ENCODE results near the gene STC2. TPM values are rescaled to one million over a fixed set of nuclear protein-coding genes. Genes with fewer than 3 reads are reported as not detected.

The STC2 gene
- total RNA-seq, 2 donors from 2014 or later = not detected

DNA sequence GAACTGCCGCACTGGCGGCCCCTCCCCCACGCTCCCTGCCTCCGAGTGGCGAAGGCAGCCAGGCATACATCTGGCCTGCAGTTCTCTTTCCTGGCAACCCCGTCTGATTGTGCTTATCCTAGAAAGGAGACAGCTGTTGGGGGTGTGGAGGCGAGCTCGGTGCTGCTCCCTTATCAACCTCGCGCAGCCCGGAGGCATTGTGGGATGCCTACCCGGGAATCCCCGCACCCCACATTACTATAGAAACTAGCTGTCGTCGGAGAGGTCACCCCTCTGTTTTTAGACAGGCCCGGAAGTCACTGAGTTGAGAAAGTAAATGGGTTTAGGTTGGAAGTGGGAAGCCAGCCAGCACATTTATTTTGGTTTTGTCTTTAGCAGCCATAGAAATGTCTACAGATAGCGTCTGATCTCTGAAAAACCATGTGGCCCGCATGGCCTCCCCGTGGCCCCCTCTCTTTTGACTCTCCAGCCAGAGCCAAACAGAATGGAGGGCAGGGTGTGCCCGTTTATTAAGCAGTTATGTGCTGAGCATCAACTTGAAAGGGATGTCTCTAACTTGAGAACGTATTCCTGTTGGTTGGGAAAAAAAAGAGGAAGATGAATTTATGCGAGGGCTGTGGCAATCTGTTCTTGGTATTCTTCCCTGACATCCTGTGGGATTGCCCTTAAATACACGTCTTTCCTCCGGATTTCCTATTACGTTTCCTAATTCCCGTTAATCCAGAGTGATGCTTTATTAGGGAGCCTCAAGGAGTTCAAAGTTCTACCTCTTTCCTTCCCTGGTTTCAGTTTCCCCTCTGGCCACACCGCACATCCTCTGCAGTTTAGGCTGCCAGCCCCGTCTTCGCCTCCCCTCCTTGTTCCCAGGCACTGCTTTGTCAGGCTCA lies 3.9 kb downstream of the STC2 start:
- DNase-seq (no peak), ATAC-seq (no peak)
- Mint-ChIP-seq H3K4me3 (no peak overlapping the region), H3K4me1 (peaks cover 28% of the 10 kb centered on the region), H3K36me3 (ENCODE audit: low read depth) (peaks cover 8% of the 10 kb centered on the region), H3K27me3 (peaks cover 79% of the 10 kb centered on the region), H3K27ac (peak overlapping the region; percentile 56)
- H3K9me3 ChIP-seq (ENCODE audit: control insufficient read depth, low read length, poor library complexity, severe bottlenecking) = no peaks in the 10 kb centered on the region

DNA sequence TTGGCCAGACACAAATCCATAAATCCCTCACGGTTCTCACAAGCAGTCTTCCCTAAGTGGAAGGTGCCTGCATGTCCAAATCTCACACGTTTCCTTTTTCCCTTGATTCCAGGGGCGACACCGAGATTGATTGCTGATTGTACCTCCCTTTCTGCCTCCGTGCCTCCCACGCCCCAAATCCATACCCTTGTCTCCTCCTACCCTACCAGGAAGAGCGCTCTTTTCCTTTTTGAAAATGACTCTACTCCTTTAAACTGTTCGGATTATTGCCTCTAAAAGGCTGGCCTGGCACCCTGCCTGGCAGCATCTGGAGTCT lies 4.5 kb downstream of the STC2 start:
- Mint-ChIP-seq H3K27me3 (peaks cover 80% of the 10 kb centered on the region), H3K4me1 (peaks cover 25% of the 10 kb centered on the region), H3K36me3 (ENCODE audit: low read depth) (peaks cover 8% of the 10 kb centered on the region), H3K4me3 (no peak overlapping the region), H3K27ac (peak overlapping the region; percentile 56)
- ATAC-seq (no peak), DNase-seq (no peak)
- no peaks in the 10 kb centered on the region for H3K9me3 ChIP-seq (ENCODE audit: control insufficient read depth, low read length, poor library complexity, severe bottlenecking)

- no peaks in the 10 kb centered on the region for H3K9me3 ChIP-seq (ENCODE audit: control insufficient read depth, low read length, poor library complexity, severe bottlenecking)
- Mint-ChIP-seq H3K4me1 (peaks cover 20% of the 10 kb centered on the region), H3K27me3 (peaks cover 80% of the 10 kb centered on the region), H3K4me3 (no peak overlapping the region), H3K36me3 (ENCODE audit: low read depth) (peaks cover 5% of the 10 kb centered on the region), H3K27ac (no peak overlapping the region)
- no peak for ATAC-seq
- DNase-seq = no peak
Observed at GRCh38 chr5:173323106-173323798, 5.0 kb downstream of the STC2 start.

DNA sequence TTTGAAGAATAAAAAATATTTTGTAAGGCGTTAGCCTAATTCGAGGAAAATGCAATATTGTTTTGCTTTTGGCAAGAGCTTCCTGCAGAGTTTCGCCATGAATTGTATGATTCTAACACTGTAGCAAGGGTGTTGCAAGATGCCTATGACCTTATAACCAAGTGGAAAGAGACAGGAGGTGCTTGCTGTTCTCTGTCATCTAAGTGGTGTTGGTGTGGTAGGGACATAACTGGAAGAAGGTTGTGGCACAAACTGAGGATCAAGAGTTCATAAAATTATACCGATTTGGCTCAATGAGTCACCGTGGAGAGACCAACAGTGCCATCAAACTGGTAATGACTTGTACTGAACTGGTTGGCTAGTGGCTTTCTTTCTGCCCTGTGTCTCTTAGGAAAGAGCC lies 6.3 kb downstream of the STC2 start:
- no peak for ATAC-seq
- H3K27ac Mint-ChIP-seq = no peak overlapping the region
- peaks cover 3% of the 10 kb centered on the region for H3K36me3 Mint-ChIP-seq (ENCODE audit: low read depth)
- H3K9me3 ChIP-seq (ENCODE audit: control insufficient read depth, low read length, poor library complexity, severe bottlenecking) = no peaks in the 10 kb centered on the region
- peaks cover 17% of the 10 kb centered on the region for H3K4me1 Mint-ChIP-seq
- H3K27me3 Mint-ChIP-seq = peaks cover 91% of the 10 kb centered on the region
- no peak overlapping the region for H3K4me3 Mint-ChIP-seq
- DNase-seq = no peak

DNA sequence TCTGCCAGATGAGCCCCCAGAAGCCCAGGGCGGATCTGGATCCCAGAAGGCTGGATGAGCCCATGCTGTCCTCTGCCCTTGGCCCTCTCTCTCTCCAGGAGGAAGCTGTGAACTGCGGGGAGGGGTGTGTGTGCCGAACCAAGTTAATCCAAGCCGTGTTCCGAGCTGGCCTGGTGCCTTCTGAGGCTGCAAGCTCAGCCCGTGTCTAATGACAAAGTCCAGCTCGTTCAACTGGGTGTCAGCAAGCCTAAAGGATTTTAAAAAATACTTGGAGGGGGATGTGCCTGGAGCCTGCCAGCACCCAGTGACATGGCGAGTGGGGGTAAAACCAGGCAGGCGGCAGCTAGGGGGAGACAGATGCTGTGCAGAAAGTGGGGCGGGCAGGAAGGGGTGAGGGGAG lies 8.0 kb downstream of the STC2 start:
- Mint-ChIP-seq H3K4me3 (no peak overlapping the region), H3K27ac (no peak overlapping the region), H3K27me3 (peaks cover 92% of the 10 kb centered on the region), H3K36me3 (ENCODE audit: low read depth) (peaks cover 3% of the 10 kb centered on the region), H3K4me1 (peaks cover 17% of the 10 kb centered on the region)
- ATAC-seq (no peak), DNase-seq (no peak)
- no peaks in the 10 kb centered on the region for H3K9me3 ChIP-seq (ENCODE audit: control insufficient read depth, low read length, poor library complexity, severe bottlenecking)

DNA sequence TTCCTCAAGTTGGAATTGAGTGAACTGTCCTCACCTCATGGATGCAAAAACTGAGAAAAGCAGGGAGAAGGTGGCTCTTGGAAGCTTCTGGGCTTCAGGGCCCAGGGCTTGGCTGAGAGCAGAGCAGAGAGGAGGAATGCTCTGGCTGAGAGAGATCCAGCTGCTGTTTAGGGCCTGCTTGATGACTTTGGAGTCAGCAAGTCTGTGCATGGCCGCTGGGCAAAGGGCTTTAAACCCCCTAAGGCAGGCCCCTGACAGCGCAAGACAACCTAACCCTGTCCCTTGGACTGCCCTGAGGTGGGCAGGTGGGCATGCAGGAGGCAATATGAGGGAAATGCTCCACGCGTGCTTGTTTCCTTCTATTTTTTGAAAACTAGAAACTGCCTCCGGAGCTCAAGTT lies 8.6 kb downstream of the STC2 start:
- DNase-seq = no peak
- H3K36me3 Mint-ChIP-seq (ENCODE audit: low read depth) = peaks cover 3% of the 10 kb centered on the region
- no peak overlapping the region for H3K4me3 Mint-ChIP-seq
- no peak for ATAC-seq
- H3K27ac Mint-ChIP-seq = no peak overlapping the region
- H3K4me1 Mint-ChIP-seq = peaks cover 11% of the 10 kb centered on the region
- H3K27me3 Mint-ChIP-seq = peaks cover 92% of the 10 kb centered on the region
- H3K9me3 ChIP-seq (ENCODE audit: control insufficient read depth, low read length, poor library complexity, severe bottlenecking) = no peaks in the 10 kb centered on the region

DNA sequence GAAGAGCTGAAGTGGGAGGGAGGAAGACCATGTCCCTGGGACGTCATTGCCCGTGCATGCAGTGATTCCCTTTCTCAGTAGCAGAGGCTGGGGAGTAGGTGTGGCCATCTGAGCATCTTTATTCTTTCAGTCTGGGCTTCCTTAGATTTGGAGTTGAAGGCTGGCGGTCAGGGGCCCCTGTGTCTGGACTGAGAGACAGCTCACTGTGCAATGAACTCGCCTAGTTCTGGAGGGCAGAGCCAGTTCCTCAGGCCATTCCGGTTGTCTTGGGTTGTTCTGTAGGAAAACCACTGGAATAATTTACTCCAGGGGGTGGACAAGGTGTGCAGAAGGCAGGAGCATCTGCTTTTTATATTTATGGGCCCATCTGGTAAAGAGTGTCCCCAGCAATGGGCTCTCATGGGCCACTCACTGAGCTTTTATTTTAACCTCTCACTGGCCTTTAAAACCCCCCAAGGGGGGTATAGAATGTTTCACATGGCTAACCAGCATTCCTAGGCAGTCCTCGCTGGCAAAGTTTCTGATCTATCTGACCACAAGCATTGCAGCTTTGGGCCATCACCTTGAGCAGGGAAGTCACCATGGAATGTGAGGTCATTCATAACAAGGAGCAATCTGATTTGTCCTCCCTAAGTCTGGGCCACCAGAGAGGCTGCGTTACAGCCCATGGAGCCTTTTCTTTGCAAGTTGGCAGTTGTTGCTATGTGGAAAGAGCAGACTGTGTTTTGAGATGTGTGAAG lies 9.2 kb downstream of the STC2 start:
- DNase-seq = no peak
- H3K9me3 ChIP-seq (ENCODE audit: control insufficient read depth, low read length, poor library complexity, severe bottlenecking) = no peaks in the 10 kb centered on the region
- ATAC-seq = no peak
- peaks cover 9% of the 10 kb centered on the region for H3K4me1 Mint-ChIP-seq
- H3K27me3 Mint-ChIP-seq = peaks cover 92% of the 10 kb centered on the region
- H3K4me3 Mint-ChIP-seq = no peak overlapping the region
- no peak overlapping the region for H3K27ac Mint-ChIP-seq
- peaks cover 3% of the 10 kb centered on the region for H3K36me3 Mint-ChIP-seq (ENCODE audit: low read depth)

GRCh38 chr5:173318330-173318729 lies 9.9 kb downstream of the STC2 start:
- H3K27ac Mint-ChIP-seq = no peak overlapping the region
- DNase-seq (no peak), ATAC-seq (no peak)
- H3K4me3 Mint-ChIP-seq = no peak overlapping the region
- H3K9me3 ChIP-seq (ENCODE audit: control insufficient read depth, low read length, poor library complexity, severe bottlenecking) = no peaks in the 10 kb centered on the region
- H3K27me3 Mint-ChIP-seq = peaks cover 88% of the 10 kb centered on the region
- peaks cover 5% of the 10 kb centered on the region for H3K4me1 Mint-ChIP-seq
- H3K36me3 Mint-ChIP-seq (ENCODE audit: low read depth) = peaks cover 3% of the 10 kb centered on the region

DNA sequence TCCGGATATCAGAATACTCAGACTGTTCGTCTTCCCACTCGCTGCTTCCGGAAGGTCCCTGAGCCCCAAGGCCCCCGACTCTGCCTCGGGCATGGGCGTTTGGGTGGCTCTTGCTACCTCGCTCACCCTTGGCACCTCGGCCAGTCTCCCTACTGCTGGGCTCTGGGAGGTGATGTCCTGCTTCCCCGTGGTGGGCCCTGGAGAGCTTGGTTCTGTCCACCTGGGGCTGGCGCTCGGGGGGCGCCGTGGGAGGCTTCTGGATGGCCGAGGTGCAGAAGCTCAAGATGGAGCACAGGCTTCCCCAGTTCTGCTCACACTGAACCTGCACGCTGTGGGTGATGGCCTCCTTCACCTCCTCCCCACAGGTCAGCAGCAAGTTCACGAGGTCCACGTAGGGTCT lies 10.4 kb downstream of the STC2 start:
- H3K4me1 Mint-ChIP-seq = peaks cover 5% of the 10 kb centered on the region
- H3K9me3 ChIP-seq (ENCODE audit: control insufficient read depth, low read length, poor library complexity, severe bottlenecking) = no peaks in the 10 kb centered on the region
- H3K27ac Mint-ChIP-seq = no peak overlapping the region
- H3K27me3 Mint-ChIP-seq = peaks cover 88% of the 10 kb centered on the region
- no peak for DNase-seq
- no peak overlapping the region for H3K4me3 Mint-ChIP-seq
- ATAC-seq = no peak
- H3K36me3 Mint-ChIP-seq (ENCODE audit: low read depth) = peaks cover 3% of the 10 kb centered on the region

- no peak overlapping the region for H3K4me3 Mint-ChIP-seq
- DNase-seq = no peak
- H3K27ac Mint-ChIP-seq = no peak overlapping the region
- peaks cover 3% of the 10 kb centered on the region for H3K36me3 Mint-ChIP-seq (ENCODE audit: low read depth)
- ATAC-seq = no peak
- no peaks in the 10 kb centered on the region for H3K9me3 ChIP-seq (ENCODE audit: control insufficient read depth, low read length, poor library complexity, severe bottlenecking)
- peaks cover 87% of the 10 kb centered on the region for H3K27me3 Mint-ChIP-seq
- H3K4me1 Mint-ChIP-seq = peaks cover 5% of the 10 kb centered on the region
Observed at GRCh38 chr5:173317091-173317730, 11.0 kb downstream of the STC2 start.

- peaks cover 3% of the 10 kb centered on the region for H3K36me3 Mint-ChIP-seq (ENCODE audit: low read depth)
- H3K4me1 Mint-ChIP-seq = peaks cover 5% of the 10 kb centered on the region
- no peak for ATAC-seq
- DNase-seq = no peak
- peak overlapping the region; percentile 19 for H3K4me3 Mint-ChIP-seq
- no peak overlapping the region for H3K27ac Mint-ChIP-seq
- H3K9me3 ChIP-seq (ENCODE audit: control insufficient read depth, low read length, poor library complexity, severe bottlenecking) = no peaks in the 10 kb centered on the region
- peaks cover 92% of the 10 kb centered on the region for H3K27me3 Mint-ChIP-seq
Observed at GRCh38 chr5:173316339-173317020, 11.7 kb downstream of the STC2 start.

DNA sequence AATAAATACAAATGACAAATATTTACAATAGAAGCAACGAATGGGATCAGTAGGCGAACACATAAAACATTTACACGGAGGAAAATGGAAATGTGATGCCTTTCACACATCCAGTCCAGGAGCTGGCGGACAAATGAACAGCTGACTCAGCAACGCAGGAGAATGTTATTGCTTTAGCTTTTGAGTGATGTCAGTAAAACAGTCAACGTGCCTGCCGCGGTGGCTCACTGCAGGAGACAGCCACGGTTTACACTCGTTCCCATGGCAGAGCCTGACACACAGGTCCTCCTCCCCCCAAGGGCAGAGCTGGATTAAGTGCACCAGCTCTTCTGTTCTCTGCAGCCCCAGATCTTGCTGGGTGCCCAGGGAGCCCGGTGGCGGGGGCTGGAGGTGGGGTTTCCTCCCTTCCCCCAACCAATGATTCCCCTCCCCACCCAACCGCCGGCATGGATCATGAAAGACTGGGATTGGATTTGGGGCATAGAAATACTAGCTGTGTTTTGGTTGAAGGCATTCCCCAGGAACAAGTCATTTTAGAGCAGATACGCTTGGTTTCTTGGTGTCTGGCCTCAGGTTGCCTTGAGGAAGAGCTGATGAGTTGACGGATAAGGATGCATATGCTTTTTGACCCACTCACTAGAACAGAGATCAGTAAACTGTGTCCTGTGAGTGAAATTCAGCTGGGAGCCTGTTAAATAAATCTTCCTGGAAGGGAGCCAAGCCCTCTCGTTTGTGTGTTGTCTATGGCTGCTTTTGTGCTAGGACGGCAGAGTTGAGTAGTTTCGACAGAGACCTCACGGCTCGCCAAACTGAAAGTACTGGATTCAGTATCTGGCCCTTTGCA lies 12.5 kb downstream of the STC2 start:
- ATAC-seq (no peak), DNase-seq (no peak)
- H3K36me3 Mint-ChIP-seq (ENCODE audit: low read depth) = peaks cover 3% of the 10 kb centered on the region
- no peaks in the 10 kb centered on the region for H3K9me3 ChIP-seq (ENCODE audit: control insufficient read depth, low read length, poor library complexity, severe bottlenecking)
- peaks cover 94% of the 10 kb centered on the region for H3K27me3 Mint-ChIP-seq
- H3K4me1 Mint-ChIP-seq = peaks cover 4% of the 10 kb centered on the region
- H3K27ac Mint-ChIP-seq = no peak overlapping the region
- H3K4me3 Mint-ChIP-seq = peak overlapping the region; percentile 19

All from T-helper 17 cell (primary cell).